GM19239 (cell line): ENCODE results near the gene SLCO4A1.

Source experiments
- DNase-seq: peaks from one replicate; pipeline ENCODE4 v3.0.0; 2011; ENCODE audit warnings: low spot score; ENCODE audit not compliant: insufficient read length
- FAIRE-seq: peaks from 2 replicates; lab custom pipeline; 2011; peaks lifted over from hg19 to GRCh38; lab: Jason Lieb, UNC

The SLCO4A1 gene

GRCh38 chr20:62649140-62649539 is 6.8 kb downstream of the SLCO4A1 start:
- peak; percentile 58 for FAIRE-seq
- no peak for DNase-seq

GRCh38 chr20:62650551-62651284 is 8.4 kb downstream of the SLCO4A1 start:
- DNase-seq = no peak
- no peak for FAIRE-seq

GRCh38 chr20:62651285-62652021 is 9.2 kb downstream of the SLCO4A1 start:
- FAIRE-seq (no peak), DNase-seq (peak; percentile 93)

- FAIRE-seq (peak; percentile 99), DNase-seq (peak; percentile 97)
Observed at GRCh38 chr20:62652041-62652893, 10.0 kb downstream of the SLCO4A1 start.

- FAIRE-seq (no peak), DNase-seq (no peak)
Observed at GRCh38 chr20:62652894-62653305, 10.6 kb downstream of the SLCO4A1 start.

- no peak for FAIRE-seq
Observed at GRCh38 chr20:62653373-62653772, 11.1 kb downstream of the SLCO4A1 start.

GRCh38 chr20:62653951-62654685 is 11.8 kb downstream of the SLCO4A1 start:
- no peak for FAIRE-seq
- no peak for DNase-seq

More at GRCh38 chr20:62653373-62653772, 11.1 kb downstream of the SLCO4A1 start:
- no peak for DNase-seq

GRCh38 chr20:62655282-62656196 is 13.2 kb downstream of the SLCO4A1 start:
- FAIRE-seq = no peak
- DNase-seq = no peak

GRCh38 chr20:62656197-62656918 is 14.1 kb downstream of the SLCO4A1 start:
- FAIRE-seq = no peak
- no peak for DNase-seq

GRCh38 chr20:62656919-62657588 is 14.8 kb downstream of the SLCO4A1 start:
- FAIRE-seq (no peak), DNase-seq (no peak)

- FAIRE-seq = no peak
- no peak for DNase-seq
Observed at GRCh38 chr20:62657589-62657942, 15.3 kb downstream of the SLCO4A1 start.

GRCh38 chr20:62657956-62658355 is 15.7 kb downstream of the SLCO4A1 start:
- FAIRE-seq (no peak), DNase-seq (no peak)

GRCh38 chr20:62658593-62659178 is 16.4 kb downstream of the SLCO4A1 start:
- FAIRE-seq = no peak

GRCh38 chr20:62659488-62660239 is 17.4 kb downstream of the SLCO4A1 start:
- DNase-seq (no peak), FAIRE-seq (no peak)

More at GRCh38 chr20:62658593-62659178, 16.4 kb downstream of the SLCO4A1 start:
- DNase-seq = no peak

- FAIRE-seq (no peak), DNase-seq (no peak)
Observed at GRCh38 chr20:62660240-62660615, 17.9 kb downstream of the SLCO4A1 start.

GRCh38 chr20:62660768-62661167 is 18.5 kb downstream of the SLCO4A1 start:
- FAIRE-seq = no peak
- DNase-seq = no peak

- FAIRE-seq (no peak), DNase-seq (no peak)
Observed at GRCh38 chr20:62661647-62662046, 19.3 kb downstream of the SLCO4A1 start.
